Stimulated activated CD4-positive, alpha-beta T cell treated with anti-CD3 and anti-CD28 coated beads, Interleukin-1b, Interleukin-23, amount 100 ng/mL, for 48 hours (primary cell): ENCODE measurements around the gene SPTLC2.
"Not testable (repeated sequence)": the region's sequence is repeated elsewhere in the genome, so short reads cannot be mapped to it uniquely, and the experiment has no call there.

ENCODE experiments used
- DNase-seq: peaks from one replicate; pipeline ENCODE4 v3.0.0-alpha.2; 2020

SPTLC2 gene

GRCh38 chr14:77585385-77585784 lies 31.1 kb downstream of the SPTLC2 start:
- no peak for DNase-seq

GRCh38 chr14:77584809-77585208 lies 31.6 kb downstream of the SPTLC2 start:
- DNase-seq: no peak

GRCh38 chr14:77583657-77584056 lies 32.8 kb downstream of the SPTLC2 start:
- DNase-seq: no peak

GRCh38 chr14:77582511-77582910 lies 33.9 kb downstream of the SPTLC2 start:
- no peak for DNase-seq

- no peak for DNase-seq
Measured at GRCh38 chr14:77580964-77581505, 35.4 kb downstream of the SPTLC2 start.

- no peak for DNase-seq
Measured at GRCh38 chr14:77580477-77580876, 36.0 kb downstream of the SPTLC2 start.

GRCh38 chr14:77579780-77580179 lies 36.7 kb downstream of the SPTLC2 start:
- no peak for DNase-seq

GRCh38 chr14:77579065-77579464 lies 37.4 kb downstream of the SPTLC2 start:
- no peak for DNase-seq

GRCh38 chr14:77574446-77575115 lies 41.9 kb downstream of the SPTLC2 start:
- no peak for DNase-seq

GRCh38 chr14:77573964-77574363 lies 42.5 kb downstream of the SPTLC2 start:
- no peak for DNase-seq

GRCh38 chr14:77570706-77571268 lies 45.6 kb downstream of the SPTLC2 start:
- no peak for DNase-seq

GRCh38 chr14:77565994-77566305 lies 50.5 kb downstream of the SPTLC2 start:
- DNase-seq: no peak

GRCh38 chr14:77565289-77565993 lies 51.0 kb downstream of the SPTLC2 start:
- DNase-seq: no peak

GRCh38 chr14:77562681-77563080 lies 53.8 kb downstream of the SPTLC2 start:
- no peak for DNase-seq

- DNase-seq: no peak
Measured at GRCh38 chr14:77561881-77562280, 54.6 kb downstream of the SPTLC2 start.

- no peak for DNase-seq
Measured at GRCh38 chr14:77559381-77559780, 57.1 kb downstream of the SPTLC2 start.

- no peak for DNase-seq
Measured at GRCh38 chr14:77557391-77557790, 59.0 kb downstream of the SPTLC2 start.

GRCh38 chr14:77556946-77557345 lies 59.5 kb downstream of the SPTLC2 start:
- no peak for DNase-seq

- no peak for DNase-seq
Measured at GRCh38 chr14:77554816-77555599, 61.4 kb downstream of the SPTLC2 start.

GRCh38 chr14:77554207-77554606 lies 62.2 kb downstream of the SPTLC2 start:
- DNase-seq: no peak

- DNase-seq: no peak
Measured at GRCh38 chr14:77549451-77549850, 67.0 kb downstream of the SPTLC2 start.

- no peak for DNase-seq
Measured at GRCh38 chr14:77547512-77548180, 68.8 kb downstream of the SPTLC2 start.

GRCh38 chr14:77545171-77545570 lies 71.3 kb downstream of the SPTLC2 start:
- not testable (repeated sequence) for DNase-seq
